GM12878 (cell line): ENCODE results near the gene HOXC5.

Experiments
- EGR1 ChIP-seq, 2 experiments: IDR thresholded peaks; 1 replicate in 1 of 2; 2 replicates in 1 of 2; pipeline ENCODE4 v1.6.1; 2011 to 2012; ENCODE audit warnings: low read depth in 2 of 2, low read length in 2 of 2, borderline replicate concordance in 1 of 2, mild to moderate bottlenecking in 1 of 2, moderate library complexity in 1 of 2
- ETV6 ChIP-seq, 2 experiments: fragments of 450-650 bp in 1 of 2; IDR thresholded peaks in 1 of 2; conservative IDR thresholded peaks in 1 of 2; 2 replicates each; pipeline ENCODE4 v1.6.1; 2014; ENCODE audit warnings: antibody characterized with exemption in 1 of 2, borderline replicate concordance in 1 of 2, low read depth in 1 of 2, mild to moderate bottlenecking in 1 of 2, moderate library complexity in 1 of 2
- EZH2 ChIP-seq: IDR thresholded peaks from 2 replicates; pipeline ENCODE4 v1.6.1; 2012; ENCODE audit warnings: low read depth, mild to moderate bottlenecking, control low read depth, inconsistent platforms, low read length, borderline replicate concordance; ENCODE audit not compliant: control insufficient read depth
- FOXM1 ChIP-seq: IDR thresholded peaks from 2 replicates; pipeline ENCODE4 v1.6.1; 2012; ENCODE audit warnings: low read depth, mild to moderate bottlenecking, inconsistent platforms, low read length, moderate library complexity
- MTA3 ChIP-seq: IDR thresholded peaks from 2 replicates; pipeline ENCODE4 v1.6.1; 2012; ENCODE audit warnings: low read length, inconsistent platforms, borderline replicate concordance
- POLR2A ChIP-seq: IDR thresholded peaks from 2 replicates; pipeline ENCODE4 v1.6.1; 2011; ENCODE audit warnings: low read depth, mild to moderate bottlenecking, low read length
- POLR2AphosphoS5 ChIP-seq: IDR thresholded peaks from 2 replicates; pipeline ENCODE4 v1.6.1; 2011; ENCODE audit warnings: mild to moderate bottlenecking, low read length, inconsistent platforms
- SMC3 ChIP-seq: IDR thresholded peaks from 2 replicates; pipeline ENCODE4 v1.6.1; 2011; ENCODE audit warnings: low read length, improper control_type of control experiment, borderline replicate concordance
- SP1 ChIP-seq: IDR thresholded peaks from one replicate; pipeline ENCODE4 v1.6.1; 2011; ENCODE audit warnings: low read depth, low read length
- ZNF274 ChIP-seq: IDR thresholded peaks from one replicate; pipeline ENCODE4 v1.8.0; 2011; ENCODE audit not compliant: insufficient read length, insufficient read depth
- TF ChIP-seq, protein P1 (sequence below), 3 experiments: IDR thresholded peaks in 2 of 3; conservative IDR thresholded peaks in 1 of 3; 2 replicates each; pipeline ENCODE4 v1.5.1; 2011; ENCODE audit warnings: low read depth in 3 of 3, low read length in 3 of 3, mild to moderate bottlenecking in 3 of 3, control low read depth in 2 of 3, moderate library complexity in 2 of 3, inconsistent platforms in 1 of 3, mixed read lengths in 1 of 3; ENCODE audit not compliant: control insufficient read depth in 2 of 3, insufficient read depth in 1 of 3; ENCODE audit errors: extremely low read depth in 1 of 3
- TF ChIP-seq, protein P2 (sequence below): IDR thresholded peaks from 2 replicates; pipeline ENCODE4 v1.6.1; 2012; ENCODE audit warnings: low read depth, low read length, improper control_type of control experiment

DNA sequence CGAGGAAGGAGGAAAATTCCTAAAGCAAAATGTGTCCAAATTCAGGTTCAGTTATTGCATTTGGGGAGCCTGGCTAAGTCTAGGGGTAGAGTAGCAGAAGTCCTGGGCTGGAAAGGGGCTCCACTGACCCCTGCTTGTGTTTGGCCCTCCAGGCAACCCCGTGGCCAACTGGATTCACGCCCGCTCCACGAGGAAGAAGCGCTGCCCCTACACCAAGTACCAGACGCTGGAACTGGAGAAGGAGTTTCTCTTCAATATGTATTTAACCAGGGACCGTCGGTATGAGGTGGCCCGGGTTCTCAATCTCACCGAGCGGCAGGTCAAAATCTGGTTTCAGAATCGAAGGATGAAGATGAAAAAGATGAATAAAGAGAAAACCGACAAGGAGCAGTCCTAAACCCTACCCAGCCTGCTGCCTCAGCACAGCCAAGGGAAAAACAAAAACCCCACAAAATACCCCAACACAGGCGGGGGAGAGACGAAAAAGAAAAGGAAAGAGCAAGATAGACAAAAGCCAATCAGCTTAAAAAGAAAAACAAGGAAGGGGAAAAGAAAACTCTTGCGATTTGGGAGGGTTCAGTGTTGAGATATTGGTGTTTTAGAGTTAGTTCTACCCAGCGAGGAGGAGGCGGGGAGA is 30.5 kb upstream of the HOXC5 start:
- TF ChIP-seq EGR1 (IDR thresholded peaks at IDR 0.05; ENCODE audit: borderline replicate concordance in 1 of 2, low read depth in 2 of 2, low read length in 2 of 2), result no peak
- TF ChIP-seq, protein P1, sequence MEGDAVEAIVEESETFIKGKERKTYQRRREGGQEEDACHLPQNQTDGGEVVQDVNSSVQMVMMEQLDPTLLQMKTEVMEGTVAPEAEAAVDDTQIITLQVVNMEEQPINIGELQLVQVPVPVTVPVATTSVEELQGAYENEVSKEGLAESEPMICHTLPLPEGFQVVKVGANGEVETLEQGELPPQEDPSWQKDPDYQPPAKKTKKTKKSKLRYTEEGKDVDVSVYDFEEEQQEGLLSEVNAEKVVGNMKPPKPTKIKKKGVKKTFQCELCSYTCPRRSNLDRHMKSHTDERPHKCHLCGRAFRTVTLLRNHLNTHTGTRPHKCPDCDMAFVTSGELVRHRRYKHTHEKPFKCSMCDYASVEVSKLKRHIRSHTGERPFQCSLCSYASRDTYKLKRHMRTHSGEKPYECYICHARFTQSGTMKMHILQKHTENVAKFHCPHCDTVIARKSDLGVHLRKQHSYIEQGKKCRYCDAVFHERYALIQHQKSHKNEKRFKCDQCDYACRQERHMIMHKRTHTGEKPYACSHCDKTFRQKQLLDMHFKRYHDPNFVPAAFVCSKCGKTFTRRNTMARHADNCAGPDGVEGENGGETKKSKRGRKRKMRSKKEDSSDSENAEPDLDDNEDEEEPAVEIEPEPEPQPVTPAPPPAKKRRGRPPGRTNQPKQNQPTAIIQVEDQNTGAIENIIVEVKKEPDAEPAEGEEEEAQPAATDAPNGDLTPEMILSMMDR (IDR thresholded peaks at IDR 0.05 in 2 of 3, conservative IDR thresholded peaks at IDR 0.05 in 1 of 3; ENCODE audit: control insufficient read depth in 2 of 3, extremely low read depth in 1 of 3, insufficient read depth in 1 of 3, low read depth in 3 of 3, low read length in 3 of 3), result no peak
- no peak for TF ChIP-seq SP1
- TF ChIP-seq ZNF274, result no peak
- no peak for TF ChIP-seq MTA3
- TF ChIP-seq POLR2AphosphoS5, result no peak
- TF ChIP-seq SMC3, result no peak
- no peak for TF ChIP-seq POLR2A
- TF ChIP-seq, protein P2, sequence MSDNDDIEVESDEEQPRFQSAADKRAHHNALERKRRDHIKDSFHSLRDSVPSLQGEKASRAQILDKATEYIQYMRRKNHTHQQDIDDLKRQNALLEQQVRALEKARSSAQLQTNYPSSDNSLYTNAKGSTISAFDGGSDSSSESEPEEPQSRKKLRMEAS, result no peak
- TF ChIP-seq EZH2, result no peak
- TF ChIP-seq FOXM1, result no peak
- TF ChIP-seq ETV6 (conservative IDR thresholded peaks at IDR 0.05 in 1 of 2, IDR thresholded peaks at IDR 0.05 in 1 of 2; ENCODE audit: borderline replicate concordance in 1 of 2, low read depth in 1 of 2), result no peak
